ENCODE measurements around the gene TMEM212.

GRCh38 chr3:171862993-171863521 is 19.9 kb downstream of the TMEM212 start:
- TF ChIP-seq CTCF (IDR thresholded peaks at IDR 0.05) (no peak), POLR2A (IDR thresholded peaks at IDR 0.05) (no peak)

Data from adrenal gland (tissue), 5 donors.